Measurements from ENCODE around the gene PDLIM5. TPM values are rescaled to one million over a fixed set of nuclear protein-coding genes. Genes with fewer than 3 reads are reported as not detected.

PDLIM5 gene
- total RNA-seq, 2 donors from 2014 or later: 115 to 228 TPM

DNA sequence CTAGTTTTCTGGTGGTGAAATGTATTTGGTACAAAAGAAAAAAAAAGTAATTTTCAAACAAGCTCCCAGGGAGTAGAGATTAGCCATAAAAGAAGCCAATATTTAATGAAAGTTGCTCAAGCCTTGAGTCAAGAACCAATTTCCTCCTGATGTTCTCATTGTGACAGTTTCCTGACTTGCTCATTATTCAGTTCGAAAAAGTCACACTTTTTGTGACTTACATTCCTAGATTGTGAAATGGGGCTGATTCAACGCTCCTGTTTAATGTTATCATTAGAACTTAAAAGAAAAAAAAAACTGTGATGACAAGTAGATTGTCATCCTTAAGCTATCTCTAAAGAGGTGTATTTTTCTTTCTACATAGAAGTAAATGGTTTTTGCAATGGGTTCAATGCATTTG lies 183.4 kb downstream of the PDLIM5 start:
- no peak for DNase-seq (ENCODE audit: low spot score)
- Histone ChIP-seq H3K27ac (no peak overlapping the region), H3K4me3 (no peak overlapping the region), H3K36me3 (no peaks in the 10 kb centered on the region), H3K4me1 (replicated peaks) (no peaks in the 10 kb centered on the region), H3K9me3 (no peaks in the 10 kb centered on the region), H3K27me3 (replicated peaks; ENCODE audit: insufficient read depth) (no peaks in the 10 kb centered on the region)
- TF ChIP-seq, protein P1, sequence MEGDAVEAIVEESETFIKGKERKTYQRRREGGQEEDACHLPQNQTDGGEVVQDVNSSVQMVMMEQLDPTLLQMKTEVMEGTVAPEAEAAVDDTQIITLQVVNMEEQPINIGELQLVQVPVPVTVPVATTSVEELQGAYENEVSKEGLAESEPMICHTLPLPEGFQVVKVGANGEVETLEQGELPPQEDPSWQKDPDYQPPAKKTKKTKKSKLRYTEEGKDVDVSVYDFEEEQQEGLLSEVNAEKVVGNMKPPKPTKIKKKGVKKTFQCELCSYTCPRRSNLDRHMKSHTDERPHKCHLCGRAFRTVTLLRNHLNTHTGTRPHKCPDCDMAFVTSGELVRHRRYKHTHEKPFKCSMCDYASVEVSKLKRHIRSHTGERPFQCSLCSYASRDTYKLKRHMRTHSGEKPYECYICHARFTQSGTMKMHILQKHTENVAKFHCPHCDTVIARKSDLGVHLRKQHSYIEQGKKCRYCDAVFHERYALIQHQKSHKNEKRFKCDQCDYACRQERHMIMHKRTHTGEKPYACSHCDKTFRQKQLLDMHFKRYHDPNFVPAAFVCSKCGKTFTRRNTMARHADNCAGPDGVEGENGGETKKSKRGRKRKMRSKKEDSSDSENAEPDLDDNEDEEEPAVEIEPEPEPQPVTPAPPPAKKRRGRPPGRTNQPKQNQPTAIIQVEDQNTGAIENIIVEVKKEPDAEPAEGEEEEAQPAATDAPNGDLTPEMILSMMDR (IDR thresholded peaks at IDR 0.05): no peak
- no peak for TF ChIP-seq POLR2AphosphoS5 (IDR thresholded peaks at IDR 0.05)
- no peak for TF ChIP-seq POLR2A (IDR thresholded peaks at IDR 0.05)
- intact Hi-C loops (cut with DNase I): no loop called here
- WGBS: 95% methylated on average over 2 of the region's 2 CpGs

DNA sequence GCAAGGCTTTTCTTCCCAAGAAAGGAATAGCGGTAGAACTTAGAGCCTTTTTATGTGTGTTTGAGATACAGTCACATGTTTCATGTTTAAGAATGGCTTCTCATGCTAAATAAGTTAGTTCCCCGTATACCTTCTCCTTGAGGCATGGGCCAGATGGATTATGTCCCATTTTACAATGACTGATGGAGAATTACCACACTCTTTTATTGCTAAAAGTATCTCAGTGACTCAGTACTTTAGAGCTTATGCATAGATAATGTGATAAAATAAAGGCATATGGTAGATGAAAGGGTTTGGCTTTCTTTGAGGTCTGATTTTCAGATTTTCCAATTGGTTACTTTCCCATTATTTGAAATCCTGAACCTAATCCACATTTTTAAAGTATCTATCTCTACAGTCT lies 184.3 kb downstream of the PDLIM5 start:
- Histone ChIP-seq H3K4me3 (no peak overlapping the region), H3K36me3 (no peaks in the 10 kb centered on the region), H3K4me1 (replicated peaks) (no peaks in the 10 kb centered on the region), H3K27ac (no peak overlapping the region), H3K27me3 (replicated peaks; ENCODE audit: insufficient read depth) (no peaks in the 10 kb centered on the region), H3K9me3 (no peaks in the 10 kb centered on the region)
- no peak for DNase-seq (ENCODE audit: low spot score)
- no peak for TF ChIP-seq POLR2AphosphoS5 (IDR thresholded peaks at IDR 0.05)
- TF ChIP-seq, protein P1 (IDR thresholded peaks at IDR 0.05): no peak
- TF ChIP-seq POLR2A (IDR thresholded peaks at IDR 0.05): no peak
- 93% methylated on average over 2 of the region's 2 CpGs for WGBS
- intact Hi-C loops (cut with DNase I): no loop called here

DNA sequence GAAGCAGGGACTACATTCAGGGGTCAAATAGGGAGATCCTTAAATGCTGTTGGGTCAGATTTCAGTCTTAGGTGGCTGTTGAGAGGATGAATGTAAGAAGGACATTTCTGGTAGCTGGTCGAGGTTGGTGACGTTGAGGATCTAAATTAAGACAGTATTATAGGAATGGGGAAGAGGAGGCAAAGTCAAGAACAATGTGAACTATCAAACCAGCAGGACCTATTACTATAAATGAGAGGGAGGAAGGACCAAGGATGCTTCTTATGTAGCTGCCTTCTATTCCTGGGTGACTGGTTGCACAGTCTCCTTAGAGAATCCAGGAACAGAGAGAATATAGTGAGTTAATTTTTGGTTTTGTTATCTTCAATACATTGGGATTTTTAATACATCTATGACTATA lies 187.6 kb downstream of the PDLIM5 start:
- intact Hi-C loops (cut with DNase I): no loop called here
- Histone ChIP-seq H3K4me1 (replicated peaks) (peaks cover 3% of the 10 kb centered on the region), H3K4me3 (no peak overlapping the region), H3K27ac (peak overlapping the region; percentile 12 to 39), H3K9me3 (no peaks in the 10 kb centered on the region), H3K27me3 (replicated peaks; ENCODE audit: insufficient read depth) (no peaks in the 10 kb centered on the region), H3K36me3 (no peaks in the 10 kb centered on the region)
- TF ChIP-seq, protein P1 (IDR thresholded peaks at IDR 0.05): no peak
- TF ChIP-seq POLR2AphosphoS5 (IDR thresholded peaks at IDR 0.05): no peak
- TF ChIP-seq POLR2A (IDR thresholded peaks at IDR 0.05): no peak
- DNase-seq (ENCODE audit: low spot score): no peak
- WGBS: 74% methylated on average over 2 of the region's 2 CpGs

DNA sequence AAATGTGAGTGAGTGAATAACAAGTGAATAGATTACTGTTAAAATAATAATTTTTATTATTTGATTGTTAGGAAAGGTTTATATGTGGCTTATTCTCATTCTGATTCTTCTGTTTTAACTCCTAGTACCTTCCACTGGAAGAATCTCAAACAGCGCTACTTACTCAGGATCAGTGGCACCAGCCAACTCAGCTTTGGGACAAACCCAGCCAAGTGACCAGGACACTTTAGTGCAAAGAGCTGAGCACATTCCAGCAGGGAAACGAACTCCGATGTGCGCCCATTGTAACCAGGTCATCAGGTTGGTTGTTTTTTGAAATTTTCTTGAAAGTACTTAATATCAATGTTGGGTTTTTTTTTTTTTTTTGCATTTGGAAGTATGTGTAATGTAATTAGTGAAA lies 188.4 kb downstream of the PDLIM5 start:
- Histone ChIP-seq H3K4me3 (no peak overlapping the region), H3K4me1 (replicated peaks) (peaks cover 3% of the 10 kb centered on the region), H3K27me3 (replicated peaks; ENCODE audit: insufficient read depth) (no peaks in the 10 kb centered on the region), H3K36me3 (no peaks in the 10 kb centered on the region), H3K9me3 (no peaks in the 10 kb centered on the region), H3K27ac (peak overlapping the region in 1 of 2 donors; percentile 39)
- intact Hi-C loops (cut with DNase I): no loop called here
- DNase-seq (ENCODE audit: low spot score): no peak
- 98% methylated on average over 4 of the region's 4 CpGs for WGBS
- TF ChIP-seq POLR2AphosphoS5 (IDR thresholded peaks at IDR 0.05): no peak
- TF ChIP-seq, protein P1 (IDR thresholded peaks at IDR 0.05): no peak
- no peak for TF ChIP-seq POLR2A (IDR thresholded peaks at IDR 0.05)

DNA sequence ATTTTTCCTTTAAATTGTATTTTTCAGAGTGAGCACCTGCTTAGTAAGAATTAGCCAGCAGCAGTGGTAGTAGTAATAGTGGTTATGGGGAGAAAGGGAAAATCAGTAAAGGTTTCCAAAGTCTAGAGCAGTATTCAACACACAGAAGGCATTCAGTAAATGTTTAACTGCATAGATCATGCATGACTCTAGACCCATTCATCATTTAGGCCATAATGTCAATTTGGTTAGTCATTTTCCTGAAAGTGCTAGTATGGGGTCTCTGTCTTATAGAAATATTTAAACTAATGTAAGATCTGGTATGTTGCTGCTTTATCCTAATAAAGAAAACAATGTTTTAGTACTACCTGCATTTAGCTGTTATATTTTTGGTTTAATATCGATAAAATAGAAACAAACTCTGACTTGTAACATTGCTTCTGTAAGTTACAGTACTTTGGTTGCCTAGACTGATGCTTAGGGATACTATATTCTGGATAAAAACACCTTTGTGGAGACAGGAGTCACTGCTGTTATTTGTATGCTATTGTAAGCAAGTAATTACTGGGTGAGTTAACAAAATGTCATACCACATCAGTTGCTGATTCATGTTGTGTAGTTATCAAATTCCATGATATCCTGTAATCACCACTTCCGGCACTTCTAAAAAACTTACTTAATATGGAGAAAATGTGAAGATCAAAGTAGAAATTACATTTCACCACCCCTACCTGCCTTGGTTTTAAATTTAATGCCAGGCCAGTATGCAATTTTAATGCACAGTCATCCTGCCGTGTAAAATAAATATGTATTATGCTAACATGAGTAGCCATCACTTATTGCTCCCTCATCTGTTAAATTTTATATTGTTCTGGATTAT lies 190.2 kb downstream of the PDLIM5 start:
- no peak for DNase-seq (ENCODE audit: low spot score)
- Histone ChIP-seq H3K4me1 (replicated peaks) (peaks cover 3% of the 10 kb centered on the region), H3K9me3 (no peaks in the 10 kb centered on the region), H3K4me3 (no peak overlapping the region), H3K27ac (peak overlapping the region; percentile 2 to 59), H3K36me3 (no peaks in the 10 kb centered on the region), H3K27me3 (replicated peaks; ENCODE audit: insufficient read depth) (no peaks in the 10 kb centered on the region)
- intact Hi-C loops (cut with DNase I): no loop called here
- TF ChIP-seq POLR2AphosphoS5 (IDR thresholded peaks at IDR 0.05): no peak
- TF ChIP-seq, protein P1 (IDR thresholded peaks at IDR 0.05): no peak
- no peak for TF ChIP-seq POLR2A (IDR thresholded peaks at IDR 0.05)
- WGBS: 82% methylated on average over 3 of the region's 3 CpGs

All from prostate gland (tissue), 2 donors.